ENCODE data around the gene SUMF1.

Gene SUMF1

DNA sequence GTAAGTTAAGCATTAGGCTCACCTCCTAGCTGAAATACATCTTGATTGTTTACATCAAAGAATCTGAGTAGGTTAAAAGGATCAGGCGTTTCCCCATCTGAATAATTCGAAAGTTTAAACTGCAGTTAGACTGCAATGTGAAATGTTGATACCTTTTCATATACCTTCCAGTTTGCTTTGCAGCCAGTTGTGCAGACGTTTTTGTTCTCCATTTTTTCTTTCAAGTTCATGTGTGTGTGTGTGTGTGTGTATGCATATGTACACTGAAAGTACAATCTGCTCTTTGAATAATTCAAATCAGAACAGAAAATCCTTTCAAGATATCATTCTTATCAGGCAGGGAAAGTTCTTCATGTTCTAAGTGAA, 29.0 kb upstream of the SUMF1 start:
- Histone ChIP-seq H3K27me3 (ENCODE audit: control insufficient read depth in 1 of 2, insufficient read depth in 1 of 2, low read length in 2 of 2) (peaks cover 0 to 37% of the 10 kb centered on the region in 2 experiments), H2BK120ac (ENCODE audit: low read depth, low read length) (no peak overlapping the region), H3K36me3 (ENCODE audit: control insufficient read depth in 1 of 2, insufficient read depth in 2 of 2, low read depth in 1 of 2, low read length in 2 of 2) (no peaks in the 10 kb centered on the region), H3K23ac (ENCODE audit: low read length in 2 of 2) (no peak overlapping the region), H3K27ac (ENCODE audit: low read length, poor library complexity, severe bottlenecking) (no peak overlapping the region), H3K9me3 (ENCODE audit: control insufficient read depth, low read length) (no peaks in the 10 kb centered on the region), H3K4me1 (ENCODE audit: control insufficient read depth, insufficient read depth, low read depth, low read length) (peaks cover 9% of the 10 kb centered on the region), H3K4me3 (ENCODE audit: insufficient read depth in 1 of 2, low read depth in 1 of 2, low read length in 2 of 2) (no peak overlapping the region), H3K4me2 (ENCODE audit: low read length, poor library complexity, severe bottlenecking) (no peak overlapping the region), H4K91ac (ENCODE audit: low read length) (no peak overlapping the region), H3K14ac (ENCODE audit: low read length in 2 of 2) (no peak overlapping the region), H3K4ac (ENCODE audit: low read depth in 1 of 2, low read length in 2 of 2) (no peak overlapping the region), H2AK5ac (ENCODE audit: low read length, severe bottlenecking) (no peak overlapping the region), H2BK15ac (ENCODE audit: low read depth, poor library complexity, severe bottlenecking) (no peak overlapping the region), H3K9ac (ENCODE audit: low read length) (no peak overlapping the region), H2AFZ (ENCODE audit: low read depth, low read length) (no peak overlapping the region), H4K8ac (ENCODE audit: low read length) (no peak overlapping the region), H2BK12ac (ENCODE audit: low read length in 2 of 2) (no peak overlapping the region), H3K18ac (ENCODE audit: low read depth in 1 of 2, low read length in 2 of 2) (no peak overlapping the region), H2BK5ac (ENCODE audit: low read depth, low read length, poor library complexity, severe bottlenecking) (no peak overlapping the region), H3K79me1 (replicated peaks; ENCODE audit: low read length, poor library complexity, severe bottlenecking) (peaks cover 1% of the 10 kb centered on the region)
- WGBS, result 95% methylated on average over 2 of the region's 3 CpGs
- DNase-seq, result no peak

- peaks cover 0 to 39% of the 10 kb centered on the region in 2 experiments for H3K27me3 ChIP-seq (ENCODE audit: control insufficient read depth in 1 of 2, insufficient read depth in 1 of 2, low read length in 2 of 2)
- 95% methylated on average over 2 of the region's 3 CpGs for WGBS
- H4K8ac ChIP-seq (ENCODE audit: low read length), result no peak overlapping the region
- H3K27ac ChIP-seq (ENCODE audit: low read length, poor library complexity, severe bottlenecking), result no peak overlapping the region
- no peak overlapping the region for H4K91ac ChIP-seq (ENCODE audit: low read length)
- no peak overlapping the region for H2BK15ac ChIP-seq (ENCODE audit: low read depth, poor library complexity, severe bottlenecking)
- H3K4ac ChIP-seq (ENCODE audit: low read depth in 1 of 2, low read length in 2 of 2), result no peak overlapping the region
- no peak overlapping the region for H3K14ac ChIP-seq (ENCODE audit: low read length in 2 of 2)
- no peak overlapping the region for H3K4me2 ChIP-seq (ENCODE audit: low read length, poor library complexity, severe bottlenecking)
- H2BK120ac ChIP-seq (ENCODE audit: low read depth, low read length), result no peak overlapping the region
- peaks cover 9% of the 10 kb centered on the region for H3K4me1 ChIP-seq (ENCODE audit: control insufficient read depth, insufficient read depth, low read depth, low read length)
- H3K23ac ChIP-seq (ENCODE audit: low read length in 2 of 2), result no peak overlapping the region
- no peak overlapping the region for H3K9ac ChIP-seq (ENCODE audit: low read length)
- no peak for DNase-seq
- no peak overlapping the region for H2BK5ac ChIP-seq (ENCODE audit: low read depth, low read length, poor library complexity, severe bottlenecking)
- H2BK12ac ChIP-seq (ENCODE audit: low read length in 2 of 2), result no peak overlapping the region
- no peaks in the 10 kb centered on the region for H3K36me3 ChIP-seq (ENCODE audit: control insufficient read depth in 1 of 2, insufficient read depth in 2 of 2, low read depth in 1 of 2, low read length in 2 of 2)
- no peak overlapping the region for H3K4me3 ChIP-seq (ENCODE audit: insufficient read depth in 1 of 2, low read depth in 1 of 2, low read length in 2 of 2)
- H2AK5ac ChIP-seq (ENCODE audit: low read length, severe bottlenecking), result no peak overlapping the region
- peaks cover 1% of the 10 kb centered on the region for H3K79me1 ChIP-seq (replicated peaks; ENCODE audit: low read length, poor library complexity, severe bottlenecking)
- H3K18ac ChIP-seq (ENCODE audit: low read depth in 1 of 2, low read length in 2 of 2), result no peak overlapping the region
- no peaks in the 10 kb centered on the region for H3K9me3 ChIP-seq (ENCODE audit: control insufficient read depth, low read length)
- no peak overlapping the region for H2AFZ ChIP-seq (ENCODE audit: low read depth, low read length)
These were observed 28.4 kb upstream of the SUMF1 start for GRCh38 chr3:4495294-4496086.

DNA sequence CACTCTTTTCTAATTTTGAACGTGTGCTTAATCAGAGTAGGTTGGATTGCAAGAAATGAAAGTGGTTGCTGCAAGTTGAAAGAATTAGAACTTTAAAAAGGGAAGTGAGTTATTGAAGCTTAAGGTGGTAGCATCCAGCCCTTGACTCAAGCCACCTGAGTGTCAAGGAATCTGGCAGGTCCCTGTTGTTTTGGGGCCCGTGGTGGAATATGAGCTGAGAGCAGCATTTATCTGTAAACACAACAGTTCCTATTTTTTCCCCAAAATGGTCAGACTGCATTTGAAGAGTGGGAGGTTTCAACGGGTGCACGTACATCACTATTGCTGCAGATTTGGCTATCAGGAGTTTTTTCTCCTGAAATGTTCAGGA, 27.8 kb upstream of the SUMF1 start:
- no peak overlapping the region for H2AK5ac ChIP-seq (ENCODE audit: low read length, severe bottlenecking)
- no peak overlapping the region for H3K4me2 ChIP-seq (ENCODE audit: low read length, poor library complexity, severe bottlenecking)
- WGBS, result 65% methylated on average over 3 of the region's 4 CpGs
- no peak overlapping the region for H2AFZ ChIP-seq (ENCODE audit: low read depth, low read length)
- no peak overlapping the region for H2BK12ac ChIP-seq (ENCODE audit: low read length in 2 of 2)
- no peak overlapping the region for H3K4ac ChIP-seq (ENCODE audit: low read depth in 1 of 2, low read length in 2 of 2)
- H2BK120ac ChIP-seq (ENCODE audit: low read depth, low read length), result no peak overlapping the region
- H3K4me1 ChIP-seq (ENCODE audit: control insufficient read depth, insufficient read depth, low read depth, low read length), result peaks cover 9% of the 10 kb centered on the region
- DNase-seq, result no peak
- H3K14ac ChIP-seq (ENCODE audit: low read length in 2 of 2), result no peak overlapping the region
- H2BK15ac ChIP-seq (ENCODE audit: low read depth, poor library complexity, severe bottlenecking), result no peak overlapping the region
- no peak overlapping the region for H3K23ac ChIP-seq (ENCODE audit: low read length in 2 of 2)
- no peaks in the 10 kb centered on the region for H3K36me3 ChIP-seq (ENCODE audit: control insufficient read depth in 1 of 2, insufficient read depth in 2 of 2, low read depth in 1 of 2, low read length in 2 of 2)
- H4K8ac ChIP-seq (ENCODE audit: low read length), result no peak overlapping the region
- no peak overlapping the region for H3K27ac ChIP-seq (ENCODE audit: low read length, poor library complexity, severe bottlenecking)
- peak overlapping the region; percentile 92 for H3K9ac ChIP-seq (ENCODE audit: low read length)
- peaks cover 1% of the 10 kb centered on the region for H3K79me1 ChIP-seq (replicated peaks; ENCODE audit: low read length, poor library complexity, severe bottlenecking)
- no peak overlapping the region for H3K18ac ChIP-seq (ENCODE audit: low read depth in 1 of 2, low read length in 2 of 2)
- H3K4me3 ChIP-seq (ENCODE audit: insufficient read depth in 1 of 2, low read depth in 1 of 2, low read length in 2 of 2), result peak overlapping the region in 1 of 2 experiments; percentile 90
- no peak overlapping the region for H2BK5ac ChIP-seq (ENCODE audit: low read depth, low read length, poor library complexity, severe bottlenecking)
- no peaks in the 10 kb centered on the region for H3K9me3 ChIP-seq (ENCODE audit: control insufficient read depth, low read length)
- H3K27me3 ChIP-seq (ENCODE audit: control insufficient read depth in 1 of 2, insufficient read depth in 1 of 2, low read length in 2 of 2), result peaks cover 0 to 40% of the 10 kb centered on the region in 2 experiments
- no peak overlapping the region for H4K91ac ChIP-seq (ENCODE audit: low read length)

DNA sequence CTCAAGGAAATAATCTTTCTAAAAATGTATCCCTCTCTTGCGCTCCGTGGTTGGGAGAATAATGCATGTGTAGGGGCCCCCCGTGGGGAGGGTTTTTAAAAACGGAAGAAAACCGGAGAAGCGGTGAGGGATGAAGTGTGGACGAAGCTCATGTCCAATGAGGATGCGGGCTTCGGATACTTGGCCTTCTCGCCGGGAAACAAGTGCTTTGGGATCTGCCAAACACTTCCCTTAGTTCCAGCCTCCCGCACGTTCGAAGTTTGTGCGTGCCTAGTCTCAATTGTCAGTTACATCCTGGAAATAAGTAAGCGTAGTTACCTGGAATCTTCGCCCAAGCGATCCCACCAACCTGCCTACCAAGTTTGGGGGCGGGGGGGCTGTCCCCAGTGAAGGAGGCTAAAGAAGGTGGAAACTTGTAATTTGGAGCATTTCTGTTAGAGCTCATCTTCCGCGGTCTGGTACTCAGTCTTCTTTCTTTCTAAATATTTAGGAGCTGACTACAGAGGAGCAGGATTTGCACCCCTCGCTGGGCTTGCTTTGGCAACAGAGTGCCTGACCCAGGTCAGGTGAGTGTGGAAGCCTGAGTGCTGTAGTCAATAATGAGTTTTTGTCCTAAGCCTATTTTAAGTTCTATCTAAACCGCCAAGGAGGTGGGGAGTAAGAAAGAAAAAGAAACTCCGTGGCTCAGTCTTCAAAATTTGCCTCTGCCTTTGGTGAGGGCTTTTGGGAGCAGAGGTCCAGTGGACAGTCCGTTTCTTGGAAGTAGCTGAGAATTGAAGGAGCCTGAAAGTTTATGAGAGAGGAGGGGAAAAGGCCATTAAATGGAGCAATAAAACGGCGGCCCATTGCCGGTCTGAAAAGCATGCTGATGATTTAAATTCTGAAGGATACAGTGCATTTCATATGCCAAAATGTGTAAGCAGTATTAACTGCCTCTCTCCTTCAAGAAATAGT, 27.1 kb upstream of the SUMF1 start:
- no peak overlapping the region for H3K18ac ChIP-seq (ENCODE audit: low read depth in 1 of 2, low read length in 2 of 2)
- H3K4ac ChIP-seq (ENCODE audit: low read depth in 1 of 2, low read length in 2 of 2), result no peak overlapping the region
- H2BK5ac ChIP-seq (ENCODE audit: low read depth, low read length, poor library complexity, severe bottlenecking), result no peak overlapping the region
- H3K36me3 ChIP-seq (ENCODE audit: control insufficient read depth in 1 of 2, insufficient read depth in 2 of 2, low read depth in 1 of 2, low read length in 2 of 2), result no peaks in the 10 kb centered on the region
- no peak overlapping the region for H3K14ac ChIP-seq (ENCODE audit: low read length in 2 of 2)
- H3K23ac ChIP-seq (ENCODE audit: low read length in 2 of 2), result no peak overlapping the region
- H3K79me1 ChIP-seq (replicated peaks; ENCODE audit: low read length, poor library complexity, severe bottlenecking), result peaks cover 1% of the 10 kb centered on the region
- no peak overlapping the region for H4K91ac ChIP-seq (ENCODE audit: low read length)
- H2BK12ac ChIP-seq (ENCODE audit: low read length in 2 of 2), result peak overlapping the region in 1 of 2 experiments; percentile 15
- no peaks in the 10 kb centered on the region for H3K9me3 ChIP-seq (ENCODE audit: control insufficient read depth, low read length)
- peak overlapping the region; percentile 92 for H3K4me2 ChIP-seq (ENCODE audit: low read length, poor library complexity, severe bottlenecking)
- no peak overlapping the region for H2AK5ac ChIP-seq (ENCODE audit: low read length, severe bottlenecking)
- H2AFZ ChIP-seq (ENCODE audit: low read depth, low read length), result no peak overlapping the region
- H3K9ac ChIP-seq (ENCODE audit: low read length), result peak overlapping the region; percentile 92
- H4K8ac ChIP-seq (ENCODE audit: low read length), result no peak overlapping the region
- H2BK120ac ChIP-seq (ENCODE audit: low read depth, low read length), result no peak overlapping the region
- no peak overlapping the region for H2BK15ac ChIP-seq (ENCODE audit: low read depth, poor library complexity, severe bottlenecking)
- DNase-seq, result peak; percentile 47
- peak overlapping the region in 1 of 2 experiments; percentile 90 for H3K4me3 ChIP-seq (ENCODE audit: insufficient read depth in 1 of 2, low read depth in 1 of 2, low read length in 2 of 2)
- 16% methylated on average over 25 of the region's 28 CpGs for WGBS
- peaks cover 9% of the 10 kb centered on the region for H3K4me1 ChIP-seq (ENCODE audit: control insufficient read depth, insufficient read depth, low read depth, low read length)
- H3K27me3 ChIP-seq (ENCODE audit: control insufficient read depth in 1 of 2, insufficient read depth in 1 of 2, low read length in 2 of 2), result peaks cover 0 to 46% of the 10 kb centered on the region in 2 experiments
- H3K27ac ChIP-seq (ENCODE audit: low read length, poor library complexity, severe bottlenecking), result no peak overlapping the region
